Right atrium auricular region (tissue), 2 donors: ENCODE data around the gene CRPPA. TPM values are rescaled to one million over a fixed set of nuclear protein-coding genes. Genes with fewer than 3 reads are reported as not detected.
"Not testable (repeated sequence)": the region's sequence is repeated elsewhere in the genome, so short reads cannot be mapped to it uniquely, and the experiment has no call there.

Source experiments
- DNase-seq: peaks from one replicate; pipeline ENCODE4 v3.0.0-alpha.2; 2019; ENCODE audit warnings: low spot score
- H3K27ac ChIP-seq, 2 donors: fragments of 200-600 bp; sonication (generic); 1 replicate in 1 of 2; 2 replicates in 1 of 2; pipeline ENCODE4 v1.5.1; 2016 to 2019
- H3K27me3 ChIP-seq, 2 donors: fragments of 200-600 bp; sonication (generic); one replicate each; pipeline versions ENCODE4 v1.5.1 to v1.6.0; 2017 to 2019
- H3K36me3 ChIP-seq: fragments of 200-600 bp; sonication (generic); one replicate; pipeline ENCODE4 v1.5.1; 2016
- H3K4me1 ChIP-seq, 2 donors: fragments of 200-600 bp; sonication (generic); one replicate each; pipeline versions ENCODE4 v1.5.1 to v1.6.0; 2017 to 2019
- H3K4me3 ChIP-seq, 2 donors: fragments of 200-600 bp; sonication (generic); 1 replicate in 1 of 2; 2 replicates in 1 of 2; pipeline ENCODE4 v1.5.1; 2017 to 2019; ENCODE audit warnings: mild to moderate bottlenecking in 1 of 2, moderate library complexity in 1 of 2
- H3K9me3 ChIP-seq, 2 donors: fragments of 200-600 bp; sonication (generic); one replicate each; pipeline ENCODE4 v1.5.1; 2019
- total RNA-seq, 2 donors: library from RNA; depleted of rRNA; stranded (reverse); fragments of >200 nt; gene quantifications; one replicate each; pipeline ENCODE4 v1.1.0, GENCODE V29; 2016
- TF ChIP-seq, protein P1 (sequence below), 2 donors: fragments of 200-600 bp; sonication (generic); IDR thresholded peaks; one replicate each; pipeline ENCODE4 v1.5.1; 2019; ENCODE audit warnings: antibody characterized with exemption in 2 of 2

The CRPPA gene
- total RNA-seq, 2 donors from 2014 or later = 2.2 to 8.0 TPM

DNA sequence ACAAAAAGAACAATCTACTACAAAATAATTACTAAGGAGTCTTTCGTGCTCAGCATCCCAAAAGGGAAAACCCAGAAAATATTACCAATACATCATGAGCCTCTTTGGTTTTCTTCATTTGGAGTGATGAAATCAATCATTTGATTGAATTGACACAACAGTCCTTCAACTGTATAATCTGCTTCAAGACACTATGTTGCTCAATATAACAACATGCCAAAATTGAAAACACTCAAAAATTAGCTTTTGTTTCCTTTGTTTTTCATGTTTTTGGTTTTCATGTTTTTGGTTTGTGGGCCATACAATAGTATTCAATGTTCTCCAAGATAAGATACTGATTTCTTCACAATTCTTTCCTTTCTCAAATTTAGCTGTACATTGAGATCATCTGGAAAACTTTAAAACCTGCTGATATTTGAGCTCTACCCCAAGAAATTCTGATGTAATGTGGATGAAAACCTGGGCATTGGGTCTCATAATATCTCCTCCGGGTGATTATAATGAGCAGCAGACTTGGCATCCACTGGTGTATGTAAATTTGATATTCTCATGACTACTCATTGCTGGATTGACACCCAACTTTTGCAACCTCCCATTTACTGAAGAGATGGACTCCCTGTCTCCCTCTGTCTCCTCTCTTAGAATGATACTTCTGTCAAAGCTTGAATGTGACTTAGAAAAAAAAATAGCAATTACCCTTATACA, 39.6 kb upstream of the CRPPA start:
- no peak for DNase-seq
- Histone ChIP-seq H3K27ac (peak overlapping the region in 1 of 2 donors; percentile 68), H3K27me3 (no peaks in the 10 kb centered on the region), H3K9me3 (no peaks in the 10 kb centered on the region), H3K4me3 (no peak overlapping the region), H3K4me1 (no peaks in the 10 kb centered on the region), H3K36me3 (no peaks in the 10 kb centered on the region)
- TF ChIP-seq, protein P1, sequence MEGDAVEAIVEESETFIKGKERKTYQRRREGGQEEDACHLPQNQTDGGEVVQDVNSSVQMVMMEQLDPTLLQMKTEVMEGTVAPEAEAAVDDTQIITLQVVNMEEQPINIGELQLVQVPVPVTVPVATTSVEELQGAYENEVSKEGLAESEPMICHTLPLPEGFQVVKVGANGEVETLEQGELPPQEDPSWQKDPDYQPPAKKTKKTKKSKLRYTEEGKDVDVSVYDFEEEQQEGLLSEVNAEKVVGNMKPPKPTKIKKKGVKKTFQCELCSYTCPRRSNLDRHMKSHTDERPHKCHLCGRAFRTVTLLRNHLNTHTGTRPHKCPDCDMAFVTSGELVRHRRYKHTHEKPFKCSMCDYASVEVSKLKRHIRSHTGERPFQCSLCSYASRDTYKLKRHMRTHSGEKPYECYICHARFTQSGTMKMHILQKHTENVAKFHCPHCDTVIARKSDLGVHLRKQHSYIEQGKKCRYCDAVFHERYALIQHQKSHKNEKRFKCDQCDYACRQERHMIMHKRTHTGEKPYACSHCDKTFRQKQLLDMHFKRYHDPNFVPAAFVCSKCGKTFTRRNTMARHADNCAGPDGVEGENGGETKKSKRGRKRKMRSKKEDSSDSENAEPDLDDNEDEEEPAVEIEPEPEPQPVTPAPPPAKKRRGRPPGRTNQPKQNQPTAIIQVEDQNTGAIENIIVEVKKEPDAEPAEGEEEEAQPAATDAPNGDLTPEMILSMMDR (IDR thresholded peaks at IDR 0.05) = no peak

DNA sequence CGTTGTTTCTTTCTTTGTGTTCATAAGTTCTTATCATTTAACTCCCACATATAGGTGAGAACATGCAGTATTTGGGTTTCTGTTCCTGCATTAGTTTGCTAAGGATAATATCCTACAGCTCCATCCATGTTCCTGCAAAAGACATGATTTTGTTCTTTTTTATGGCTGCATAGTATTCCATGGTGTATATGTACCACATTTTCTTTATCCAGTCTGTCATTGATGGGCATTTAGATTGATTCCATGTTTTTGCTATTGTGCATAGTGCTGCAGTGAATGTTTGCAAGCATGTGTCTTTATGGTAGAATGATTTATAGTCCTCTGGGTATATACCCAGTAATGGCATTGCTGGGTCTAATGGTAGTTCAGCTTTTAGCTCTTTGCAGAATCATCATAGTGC, 35.0 kb upstream of the CRPPA start:
- not testable (repeated sequence) for H3K9me3 ChIP-seq, H3K4me3 ChIP-seq

DNA sequence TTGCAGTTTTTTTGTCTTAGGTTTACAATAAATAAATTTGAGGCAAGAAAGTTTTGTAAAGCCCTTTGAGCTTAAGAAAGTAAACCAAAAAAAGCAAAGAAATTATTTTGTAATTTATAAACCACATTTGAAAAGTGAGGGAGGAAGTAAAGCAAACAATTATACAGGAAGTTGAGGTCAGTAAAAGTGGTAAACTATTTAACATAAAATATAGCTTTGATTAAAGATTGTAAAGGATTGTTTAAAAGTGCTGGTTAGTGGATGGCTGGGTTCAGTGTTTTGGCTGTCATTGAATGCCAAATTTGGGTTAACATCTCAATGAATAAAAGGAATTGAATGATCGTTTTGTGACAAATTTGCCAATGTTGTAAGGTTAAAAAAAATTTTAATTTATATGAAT, 34.3 kb upstream of the CRPPA start:
- TF ChIP-seq, protein P1 (IDR thresholded peaks at IDR 0.05) = no peak
- Histone ChIP-seq H3K4me3 (no peak overlapping the region), H3K36me3 (no peaks in the 10 kb centered on the region), H3K4me1 (no peaks in the 10 kb centered on the region), H3K27ac (no peak overlapping the region), H3K9me3 (no peaks in the 10 kb centered on the region), H3K27me3 (no peaks in the 10 kb centered on the region)
- no peak for DNase-seq

More for the DNA sequence above, 35.0 kb upstream of the CRPPA start:
- not testable (repeated sequence) for H3K36me3 ChIP-seq, DNase-seq, H3K27me3 ChIP-seq, H3K27ac ChIP-seq, H3K4me1 ChIP-seq

DNA sequence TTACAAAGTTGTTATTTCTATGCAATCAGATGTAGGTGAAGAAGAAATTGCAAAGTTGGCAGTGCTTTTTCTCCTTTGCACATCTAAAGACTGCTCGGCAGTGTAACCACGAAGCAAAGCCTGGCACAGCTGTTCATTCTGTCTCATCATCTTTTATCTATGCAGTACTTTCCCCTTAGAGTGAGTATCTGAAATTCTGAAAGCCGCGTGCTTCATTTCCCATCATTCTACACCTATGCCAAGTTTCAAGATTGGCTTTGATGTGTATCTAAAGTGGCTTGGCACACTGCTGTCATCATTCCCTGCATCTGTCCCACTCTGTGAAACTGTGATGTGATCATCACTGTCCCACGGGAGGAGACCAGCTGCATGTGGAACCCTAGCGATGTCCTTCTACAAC, 29.0 kb upstream of the CRPPA start:
- TF ChIP-seq, protein P1 (IDR thresholded peaks at IDR 0.05) = no peak
- no peak overlapping the region for H3K27ac ChIP-seq
- H3K4me1 ChIP-seq = no peaks in the 10 kb centered on the region
- no peaks in the 10 kb centered on the region for H3K27me3 ChIP-seq
- no peak for DNase-seq
- no peak overlapping the region for H3K4me3 ChIP-seq
- no peaks in the 10 kb centered on the region for H3K36me3 ChIP-seq
- H3K9me3 ChIP-seq = no peaks in the 10 kb centered on the region

DNA sequence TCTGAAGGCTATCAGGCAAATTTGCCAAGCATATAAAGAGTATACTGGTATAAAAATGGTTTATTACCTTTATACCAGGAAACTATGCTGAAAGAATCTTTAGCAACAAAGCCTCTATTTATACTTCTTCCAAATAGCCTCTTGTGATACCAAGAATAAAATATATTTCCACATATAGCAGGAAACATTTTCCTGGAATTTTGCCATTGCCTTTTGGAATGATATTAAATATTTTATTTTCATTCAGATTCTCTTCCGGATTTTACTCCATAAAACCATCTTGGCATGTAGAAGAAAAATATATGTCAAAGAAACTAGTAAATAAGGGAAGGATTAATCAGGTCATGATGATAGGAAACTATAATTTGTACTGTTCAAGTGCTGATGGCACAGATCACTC, 26.5 kb upstream of the CRPPA start:
- no peak overlapping the region for H3K4me3 ChIP-seq
- no peak for DNase-seq
- no peaks in the 10 kb centered on the region for H3K9me3 ChIP-seq
- no peak overlapping the region for H3K27ac ChIP-seq
- H3K4me1 ChIP-seq = no peaks in the 10 kb centered on the region
- TF ChIP-seq, protein P1 (IDR thresholded peaks at IDR 0.05) = no peak
- H3K36me3 ChIP-seq = no peaks in the 10 kb centered on the region
- H3K27me3 ChIP-seq = no peaks in the 10 kb centered on the region

DNA sequence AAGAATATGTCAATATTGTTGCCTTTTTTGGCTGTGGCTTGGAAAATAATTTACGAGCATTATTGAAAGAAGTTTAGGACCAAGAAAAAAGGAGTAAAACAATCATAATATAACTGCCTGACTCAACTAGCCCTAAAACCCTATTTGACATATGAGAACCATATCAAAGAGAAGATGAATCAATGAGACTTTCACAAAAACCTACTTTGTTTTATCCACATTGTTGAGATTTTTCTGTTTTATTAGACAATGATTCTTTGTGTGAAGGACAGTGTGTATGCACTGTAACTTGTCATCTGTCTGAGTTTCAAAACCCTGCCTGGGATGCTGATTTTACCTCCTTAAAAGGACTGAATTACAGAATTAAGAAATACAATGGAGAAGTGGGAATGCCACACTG, 25.2 kb upstream of the CRPPA start:
- DNase-seq = no peak
- TF ChIP-seq, protein P1 (IDR thresholded peaks at IDR 0.05) = no peak
- Histone ChIP-seq H3K36me3 (no peaks in the 10 kb centered on the region), H3K4me3 (no peak overlapping the region), H3K4me1 (no peaks in the 10 kb centered on the region), H3K27ac (no peak overlapping the region), H3K9me3 (no peaks in the 10 kb centered on the region), H3K27me3 (no peaks in the 10 kb centered on the region)

DNA sequence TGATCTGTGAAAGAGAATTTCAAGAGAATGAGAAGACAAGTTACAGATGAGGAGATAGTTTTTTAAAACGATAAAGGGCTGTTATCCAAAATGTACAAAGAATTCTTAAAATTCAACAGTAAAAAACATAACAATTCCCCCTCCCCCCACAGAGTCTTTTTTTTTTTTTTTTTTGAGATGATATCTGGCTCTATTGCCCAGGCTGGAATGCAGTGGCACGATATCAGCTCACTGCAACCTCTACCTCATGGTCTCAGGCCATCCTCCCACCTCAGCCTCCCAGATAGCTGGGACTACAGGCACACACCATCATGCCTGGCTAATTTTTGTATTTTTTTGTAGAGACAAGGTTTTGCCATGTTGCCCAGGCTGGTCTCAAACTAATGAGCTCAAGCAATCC, 22.5 kb upstream of the CRPPA start:
- not testable (repeated sequence) for H3K4me3 ChIP-seq, H3K36me3 ChIP-seq, H3K27ac ChIP-seq, H3K9me3 ChIP-seq, H3K4me1 ChIP-seq, DNase-seq, H3K27me3 ChIP-seq
